Measurements from ENCODE around the gene FBXL20. TPM values are rescaled to one million over a fixed set of nuclear protein-coding genes. Genes with fewer than 3 reads are reported as not detected.
"Not testable (repeated sequence)": the region's sequence is repeated elsewhere in the genome, so short reads cannot be mapped to it uniquely, and the experiment has no call there.

Gene FBXL20
- total RNA-seq, 6 experiments from 2014 or later, result 6.0 to 9.8 (median 8.5) TPM

GRCh38 chr17:39251997-39252396, 149.4 kb downstream of the FBXL20 start:
- DNase-seq, result no peak
- ATAC-seq, result no peak
- intact Hi-C loops (cut with DNase I), result no loop called here
- TF ChIP-seq CTCF (IDR thresholded peaks at IDR 0.05) (no peak), POLR2A (IDR thresholded peaks at IDR 0.05) (no peak)
- Histone ChIP-seq H3K36me3 (peaks cover 0 to 3% (median 0%) of the 10 kb centered on the region in 4 donors), H3K27ac (no peak overlapping the region), H3K27me3 (no peaks in the 10 kb centered on the region), H3K4me3 (no peak overlapping the region), H3K9me3 (no peaks in the 10 kb centered on the region), H3K4me1 (peaks cover 0 to 12% (median 4%) of the 10 kb centered on the region in 4 donors)
- WGBS (ENCODE audit: insufficient coverage, low coverage, low lambda C conversion rate, missing lambda C conversion rate), result 83% methylated on average over 1 of the region's 1 CpG

GRCh38 chr17:39250076-39250475, 151.3 kb downstream of the FBXL20 start:
- ATAC-seq; H3K9me3 ChIP-seq; H3K27me3 ChIP-seq; H3K4me3 ChIP-seq; intact Hi-C loops (cut with DNase I); H3K36me3 ChIP-seq; H3K27ac ChIP-seq; H3K4me1 ChIP-seq: not testable (repeated sequence)
- WGBS (ENCODE audit: insufficient coverage, low coverage, low lambda C conversion rate, missing lambda C conversion rate), result 98% methylated on average over 10 of the region's 12 CpGs
- peak in 1 of 3 donors; percentile 20 for DNase-seq

- H3K27me3 ChIP-seq, result no peaks in the 10 kb centered on the region
- no peaks in the 10 kb centered on the region for H3K36me3 ChIP-seq
- WGBS (ENCODE audit: insufficient coverage, low coverage, low lambda C conversion rate, missing lambda C conversion rate), result 48% methylated on average over 3 of the region's 3 CpGs
- DNase-seq, result no peak
- intact Hi-C loops (cut with DNase I), result no loop called here
- H3K4me1 ChIP-seq, result no peaks in the 10 kb centered on the region
- no peak overlapping the region for H3K4me3 ChIP-seq
- no peak for TF ChIP-seq POLR2A (IDR thresholded peaks at IDR 0.05)
- no peak for TF ChIP-seq CTCF (IDR thresholded peaks at IDR 0.05)
- no peaks in the 10 kb centered on the region for H3K9me3 ChIP-seq
- no peak for ATAC-seq
- no peak overlapping the region for H3K27ac ChIP-seq
These were observed 155.2 kb downstream of the FBXL20 start for GRCh38 chr17:39246274-39246673.

- Histone ChIP-seq H3K27ac (no peak overlapping the region), H3K4me1 (no peaks in the 10 kb centered on the region), H3K36me3 (no peaks in the 10 kb centered on the region), H3K4me3 (no peak overlapping the region), H3K9me3 (no peaks in the 10 kb centered on the region), H3K27me3 (no peaks in the 10 kb centered on the region)
- 50% methylated on average over 4 of the region's 6 CpGs for WGBS (ENCODE audit: insufficient coverage, low coverage, low lambda C conversion rate, missing lambda C conversion rate)
- intact Hi-C loops (cut with DNase I), result loop anchor here in 1 of 2 donors (5.0 kb wide), 1 partner anchor 38 kb away; no protein-coding TSS in a partner anchor
- peak; percentile 80 to 81 (median 80) for DNase-seq
- TF ChIP-seq CTCF (IDR thresholded peaks at IDR 0.05) (peak; percentile 88 to 98 (median 96)), POLR2A (IDR thresholded peaks at IDR 0.05) (no peak)
- peak; percentile 85 to 96 (median 90) for ATAC-seq
These were observed 156.5 kb downstream of the FBXL20 start for GRCh38 chr17:39244600-39245570.

GRCh38 chr17:39244016-39244599, 157.3 kb downstream of the FBXL20 start:
- H3K4me3 ChIP-seq, result no peak overlapping the region
- H3K9me3 ChIP-seq, result no peaks in the 10 kb centered on the region
- TF ChIP-seq POLR2A (IDR thresholded peaks at IDR 0.05), result no peak
- TF ChIP-seq CTCF (IDR thresholded peaks at IDR 0.05), result no peak
- no peaks in the 10 kb centered on the region for H3K4me1 ChIP-seq
- no peak for DNase-seq
- no peak overlapping the region for H3K27ac ChIP-seq
- ATAC-seq, result no peak
- 50% methylated on average over 10 of the region's 11 CpGs for WGBS (ENCODE audit: insufficient coverage, low coverage, low lambda C conversion rate, missing lambda C conversion rate)
- H3K27me3 ChIP-seq, result no peaks in the 10 kb centered on the region
- no peaks in the 10 kb centered on the region for H3K36me3 ChIP-seq
- intact Hi-C loops (cut with DNase I), result loop anchor here in 1 of 2 donors (5.0 kb wide), 1 partner anchor 37 kb away; no protein-coding TSS in a partner anchor
